GM23338 (cell line): ENCODE data around the gene FKBP6. TPM values are rescaled to one million over a fixed set of nuclear protein-coding genes. Genes with fewer than 3 reads are reported as not detected.

ENCODE experiments used
- ATAC-seq: fragments of 200-7000 bp; cut with Tn5 transposase; 3 replicates; pipeline ENCODE4 v1.9.1; 2020
- DNase-seq: peaks from one replicate; pipeline ENCODE4 v3.0.0-alpha.2; 2015; ENCODE audit warnings: low spot score
- H2AFZ ChIP-seq: fragments of 200-600 bp; sonication (generic); 2 replicates; pipeline ENCODE4 v1.8.0; 2016; ENCODE audit warnings: antibody characterized with exemption, mild to moderate bottlenecking, moderate library complexity
- H3F3A ChIP-seq: fragments of 200-600 bp; sonication (generic); replicated peaks from 2 replicates; pipeline ENCODE4 v1.8.0; 2017; ENCODE audit warnings: antibody characterized with exemption, mixed run types, low read depth
- H3K27ac ChIP-seq: fragments of 200-600 bp; sonication (generic); 2 replicates; pipeline ENCODE4 v1.6.1; 2016; ENCODE audit warnings: low read depth
- H3K27me3 ChIP-seq: fragments of 200-600 bp; sonication (generic); 2 replicates; pipeline ENCODE4 v1.8.0; 2016; ENCODE audit warnings: mild to moderate bottlenecking, mixed run types, moderate library complexity; ENCODE audit not compliant: insufficient read depth
- H3K36me3 ChIP-seq: fragments of 200-600 bp; sonication (generic); 2 replicates; pipeline ENCODE4 v1.8.0; 2016; ENCODE audit warnings: mild to moderate bottlenecking; ENCODE audit not compliant: insufficient read depth
- H3K4me1 ChIP-seq: fragments of 200-600 bp; sonication (generic); 2 replicates; pipeline ENCODE4 v1.8.0; 2016; ENCODE audit warnings: mild to moderate bottlenecking, moderate library complexity; ENCODE audit not compliant: insufficient read depth
- H3K4me2 ChIP-seq: fragments of 200-600 bp; sonication (generic); 2 replicates; pipeline ENCODE4 v1.7.1; 2017; ENCODE audit warnings: mixed run types
- H3K4me3 ChIP-seq: fragments of 200-600 bp; sonication (generic); 2 replicates; pipeline ENCODE4 v1.6.1; 2016; ENCODE audit warnings: mixed run types
- H3K79me2 ChIP-seq: fragments of 200-600 bp; sonication (generic); replicated peaks from 2 replicates; pipeline ENCODE4 v1.8.0; 2017; ENCODE audit warnings: mild to moderate bottlenecking; ENCODE audit not compliant: insufficient read depth
- H3K9me2 ChIP-seq: fragments of 200-600 bp; sonication (generic); 2 replicates; pipeline ENCODE4 v1.8.0; 2017; ENCODE audit not compliant: insufficient read depth
- H4K20me1 ChIP-seq: fragments of 200-600 bp; sonication (generic); replicated peaks from 2 replicates; pipeline ENCODE4 v1.8.0; 2017; ENCODE audit warnings: mild to moderate bottlenecking; ENCODE audit not compliant: insufficient read depth
- H3K27ac Mint-ChIP-seq: 2 replicates; pipeline ENCODE4 v1.8.0; 2020; ENCODE audit warnings: inconsistent platforms, mild to moderate bottlenecking, moderate library complexity, mixed read lengths
- H3K27me3 Mint-ChIP-seq: 3 replicates; pipeline ENCODE4 v1.8.0; 2022; ENCODE audit warnings: low read depth, mild to moderate bottlenecking, moderate library complexity, mixed read lengths, inconsistent platforms; ENCODE audit not compliant: insufficient read depth, poor library complexity
- H3K36me3 Mint-ChIP-seq: 3 replicates; pipeline ENCODE4 v1.8.0; 2021; ENCODE audit warnings: low read depth, mild to moderate bottlenecking, inconsistent platforms, moderate library complexity, mixed read lengths
- H3K4me1 Mint-ChIP-seq: 3 replicates; pipeline ENCODE4 v1.8.0; 2020; ENCODE audit warnings: mild to moderate bottlenecking, inconsistent platforms, mixed read lengths
- H3K4me3 Mint-ChIP-seq: 3 replicates; pipeline ENCODE4 v1.8.0; 2021; ENCODE audit warnings: moderate library complexity, mild to moderate bottlenecking, inconsistent platforms, mixed read lengths
- H3K9me3 Mint-ChIP-seq: 3 replicates; pipeline ENCODE4 v1.8.0; 2020; ENCODE audit warnings: moderate library complexity, mild to moderate bottlenecking, inconsistent platforms, mixed read lengths
- polyA plus RNA-seq: library from polyadenylated mRNA; unstranded; fragments of >200 nt; fragmentation: Nextera tagmentation; extraction: Ambion mirVana; gene quantifications from 2 replicates; pipeline ENCODE4 v1.2.1, GENCODE V29; 2016
- total RNA-seq: library from RNA; depleted of rRNA; stranded (reverse); fragments of >200 nt; shearing (Covaris generic); gene quantifications from 2 replicates; pipeline ENCODE4 v1.2.3, GENCODE V29; 2014
- TF ChIP-seq, protein P1 (sequence below): fragments of 250-450 bp; sonication (Bioruptor Pico); IDR thresholded peaks from 2 replicates; pipeline ENCODE4 v1.5.0; 2020; ENCODE audit warnings: mild to moderate bottlenecking, moderate library complexity
- TF ChIP-seq, protein P2 (sequence below), 2 experiments: fragments of 200-600 bp in 1 of 2; sonication (generic) in 1 of 2; conservative IDR thresholded peaks; 2 replicates each; pipeline versions ENCODE4 v1.5.1 to v1.6.1; 2016 to 2017; ENCODE audit warnings: antibody characterized with exemption in 2 of 2, low read depth in 2 of 2, mild to moderate bottlenecking in 2 of 2, moderate library complexity in 1 of 2

Gene FKBP6
- total and polyA plus RNA-seq, 2 experiments from 2014 or later = 0.15 TPM; not detected in 1

DNA sequence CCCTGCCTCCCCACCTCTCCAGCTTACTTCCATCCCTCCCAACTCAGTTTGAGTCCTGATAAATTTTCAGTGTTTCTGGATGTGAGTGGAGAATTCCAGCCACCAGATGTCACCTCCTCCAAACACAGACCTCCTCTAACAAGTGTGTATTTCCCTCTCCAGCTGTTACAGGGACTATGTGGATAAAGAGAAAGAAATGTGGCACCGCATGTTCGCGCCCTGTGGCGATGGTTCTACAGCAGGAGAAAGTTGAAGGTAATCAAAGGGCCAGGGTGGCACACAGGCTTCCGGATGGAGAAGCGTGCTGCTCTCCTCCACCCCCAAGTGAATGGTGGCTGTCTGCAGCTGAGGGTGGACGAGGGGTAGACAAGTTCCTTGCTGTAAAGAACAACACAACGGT lies 14.7 kb downstream of the FKBP6 start (continued):
- TF ChIP-seq, protein P1, sequence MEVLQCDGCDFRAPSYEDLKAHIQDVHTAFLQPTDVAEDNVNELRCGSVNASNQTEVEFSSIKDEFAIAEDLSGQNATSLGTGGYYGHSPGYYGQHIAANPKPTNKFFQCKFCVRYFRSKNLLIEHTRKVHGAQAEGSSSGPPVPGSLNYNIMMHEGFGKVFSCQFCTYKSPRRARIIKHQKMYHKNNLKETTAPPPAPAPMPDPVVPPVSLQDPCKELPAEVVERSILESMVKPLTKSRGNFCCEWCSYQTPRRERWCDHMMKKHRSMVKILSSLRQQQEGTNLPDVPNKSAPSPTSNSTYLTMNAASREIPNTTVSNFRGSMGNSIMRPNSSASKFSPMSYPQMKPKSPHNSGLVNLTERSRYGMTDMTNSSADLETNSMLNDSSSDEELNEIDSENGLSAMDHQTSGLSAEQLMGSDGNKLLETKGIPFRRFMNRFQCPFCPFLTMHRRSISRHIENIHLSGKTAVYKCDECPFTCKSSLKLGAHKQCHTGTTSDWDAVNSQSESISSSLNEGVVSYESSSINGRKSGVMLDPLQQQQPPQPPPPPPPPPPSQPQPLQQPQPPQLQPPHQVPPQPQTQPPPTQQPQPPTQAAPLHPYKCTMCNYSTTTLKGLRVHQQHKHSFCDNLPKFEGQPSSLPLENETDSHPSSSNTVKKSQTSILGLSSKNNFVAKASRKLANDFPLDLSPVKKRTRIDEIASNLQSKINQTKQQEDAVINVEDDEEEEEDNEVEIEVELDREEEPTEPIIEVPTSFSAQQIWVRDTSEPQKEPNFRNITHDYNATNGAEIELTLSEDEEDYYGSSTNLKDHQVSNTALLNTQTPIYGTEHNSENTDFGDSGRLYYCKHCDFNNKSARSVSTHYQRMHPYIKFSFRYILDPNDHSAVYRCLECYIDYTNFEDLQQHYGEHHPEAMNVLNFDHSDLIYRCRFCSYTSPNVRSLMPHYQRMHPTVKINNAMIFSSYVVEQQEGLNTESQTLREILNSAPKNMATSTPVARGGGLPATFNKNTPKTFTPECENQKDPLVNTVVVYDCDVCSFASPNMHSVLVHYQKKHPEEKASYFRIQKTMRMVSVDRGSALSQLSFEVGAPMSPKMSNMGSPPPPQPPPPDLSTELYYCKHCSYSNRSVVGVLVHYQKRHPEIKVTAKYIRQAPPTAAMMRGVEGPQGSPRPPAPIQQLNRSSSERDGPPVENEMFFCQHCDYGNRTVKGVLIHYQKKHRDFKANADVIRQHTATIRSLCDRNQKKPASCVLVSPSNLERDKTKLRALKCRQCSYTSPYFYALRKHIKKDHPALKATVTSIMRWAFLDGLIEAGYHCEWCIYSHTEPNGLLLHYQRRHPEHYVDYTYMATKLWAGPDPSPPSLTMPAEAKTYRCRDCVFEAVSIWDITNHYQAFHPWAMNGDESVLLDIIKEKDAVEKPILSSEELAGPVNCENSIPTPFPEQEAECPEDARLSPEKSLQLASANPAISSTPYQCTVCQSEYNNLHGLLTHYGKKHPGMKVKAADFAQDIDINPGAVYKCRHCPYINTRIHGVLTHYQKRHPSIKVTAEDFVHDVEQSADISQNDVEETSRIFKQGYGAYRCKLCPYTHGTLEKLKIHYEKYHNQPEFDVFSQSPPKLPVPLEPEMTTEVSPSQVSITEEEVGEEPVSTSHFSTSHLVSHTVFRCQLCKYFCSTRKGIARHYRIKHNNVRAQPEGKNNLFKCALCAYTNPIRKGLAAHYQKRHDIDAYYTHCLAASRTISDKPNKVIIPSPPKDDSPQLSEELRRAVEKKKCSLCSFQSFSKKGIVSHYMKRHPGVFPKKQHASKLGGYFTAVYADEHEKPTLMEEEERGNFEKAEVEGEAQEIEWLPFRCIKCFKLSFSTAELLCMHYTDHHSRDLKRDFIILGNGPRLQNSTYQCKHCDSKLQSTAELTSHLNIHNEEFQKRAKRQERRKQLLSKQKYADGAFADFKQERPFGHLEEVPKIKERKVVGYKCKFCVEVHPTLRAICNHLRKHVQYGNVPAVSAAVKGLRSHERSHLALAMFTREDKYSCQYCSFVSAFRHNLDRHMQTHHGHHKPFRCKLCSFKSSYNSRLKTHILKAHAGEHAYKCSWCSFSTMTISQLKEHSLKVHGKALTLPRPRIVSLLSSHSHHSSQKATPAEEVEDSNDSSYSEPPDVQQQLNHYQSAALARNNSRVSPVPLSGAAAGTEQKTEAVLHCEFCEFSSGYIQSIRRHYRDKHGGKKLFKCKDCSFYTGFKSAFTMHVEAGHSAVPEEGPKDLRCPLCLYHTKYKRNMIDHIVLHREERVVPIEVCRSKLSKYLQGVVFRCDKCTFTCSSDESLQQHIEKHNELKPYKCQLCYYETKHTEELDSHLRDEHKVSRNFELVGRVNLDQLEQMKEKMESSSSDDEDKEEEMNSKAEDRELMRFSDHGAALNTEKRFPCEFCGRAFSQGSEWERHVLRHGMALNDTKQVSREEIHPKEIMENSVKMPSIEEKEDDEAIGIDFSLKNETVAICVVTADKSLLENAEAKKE (CRISPR knock-in tag) = no peak

GRCh38 chr7:73343671-73344380 lies 15.9 kb downstream of the FKBP6 start:
- H3K27me3 ChIP-seq = no peaks in the 10 kb centered on the region
- no peaks in the 10 kb centered on the region for H4K20me1 ChIP-seq
- H2AFZ ChIP-seq = no peak overlapping the region
- Mint-ChIP-seq H3K4me3 (no peak overlapping the region), H3K9me3 (no peaks in the 10 kb centered on the region), H3K27me3 (peaks cover 10% of the 10 kb centered on the region), H3K4me1 (peaks cover 37% of the 10 kb centered on the region), H3K36me3 (no peaks in the 10 kb centered on the region), H3K27ac (no peak overlapping the region)
- H3K27ac ChIP-seq = no peak overlapping the region
- no peaks in the 10 kb centered on the region for H3K79me2 ChIP-seq
- H3K9me2 ChIP-seq = no peaks in the 10 kb centered on the region
- no peaks in the 10 kb centered on the region for H3F3A ChIP-seq
- no peak overlapping the region for H3K4me2 ChIP-seq
- ATAC-seq = no peak
- peaks cover 7% of the 10 kb centered on the region; the same call in 1 of the 2 replicates for H3K4me1 ChIP-seq
- DNase-seq = no peak
- TF ChIP-seq, protein P1 (CRISPR knock-in tag) = no peak
- TF ChIP-seq, protein P2, sequence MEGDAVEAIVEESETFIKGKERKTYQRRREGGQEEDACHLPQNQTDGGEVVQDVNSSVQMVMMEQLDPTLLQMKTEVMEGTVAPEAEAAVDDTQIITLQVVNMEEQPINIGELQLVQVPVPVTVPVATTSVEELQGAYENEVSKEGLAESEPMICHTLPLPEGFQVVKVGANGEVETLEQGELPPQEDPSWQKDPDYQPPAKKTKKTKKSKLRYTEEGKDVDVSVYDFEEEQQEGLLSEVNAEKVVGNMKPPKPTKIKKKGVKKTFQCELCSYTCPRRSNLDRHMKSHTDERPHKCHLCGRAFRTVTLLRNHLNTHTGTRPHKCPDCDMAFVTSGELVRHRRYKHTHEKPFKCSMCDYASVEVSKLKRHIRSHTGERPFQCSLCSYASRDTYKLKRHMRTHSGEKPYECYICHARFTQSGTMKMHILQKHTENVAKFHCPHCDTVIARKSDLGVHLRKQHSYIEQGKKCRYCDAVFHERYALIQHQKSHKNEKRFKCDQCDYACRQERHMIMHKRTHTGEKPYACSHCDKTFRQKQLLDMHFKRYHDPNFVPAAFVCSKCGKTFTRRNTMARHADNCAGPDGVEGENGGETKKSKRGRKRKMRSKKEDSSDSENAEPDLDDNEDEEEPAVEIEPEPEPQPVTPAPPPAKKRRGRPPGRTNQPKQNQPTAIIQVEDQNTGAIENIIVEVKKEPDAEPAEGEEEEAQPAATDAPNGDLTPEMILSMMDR (conservative IDR thresholded peaks at IDR 0.05; ENCODE audit: low read depth in 2 of 2) = no peak
- H3K36me3 ChIP-seq = no peaks in the 10 kb centered on the region
- no peak overlapping the region for H3K4me3 ChIP-seq
